ENCODE measurements around the gene RCOR1. TPM values are rescaled to one million over a fixed set of nuclear protein-coding genes. Genes with fewer than 3 reads are reported as not detected.

RCOR1 gene
- total and polyA plus RNA-seq, 2 donors (not counting 1 experiment from before 2014, with no cell fraction given) = 8.7 to 37.1 TPM

GRCh38 chr14:102733326-102733725 is 140.9 kb downstream of the RCOR1 start:
- H3K4me2 ChIP-seq (replicated peaks; ENCODE audit: low read depth, low read length, poor library complexity, severe bottlenecking) = no peak overlapping the region
- no peaks in the 10 kb centered on the region for H3K9me3 Mint-ChIP-seq (ENCODE audit: insufficient read depth)
- H3K27me3 ChIP-seq (replicated peaks in 1 of 4; ENCODE audit: control extremely low read depth in 1 of 4, control insufficient read depth in 3 of 4, insufficient read depth in 4 of 4, low read length in 3 of 4) = no peaks in the 10 kb centered on the region
- no peaks in the 10 kb centered on the region for H3K4me1 Mint-ChIP-seq
- H3K9me3 ChIP-seq (ENCODE audit: control extremely low read depth in 1 of 3, control insufficient read depth in 2 of 3, insufficient read depth in 1 of 3, low read length in 2 of 3) = no peaks in the 10 kb centered on the region
- no peak overlapping the region for H2AFZ ChIP-seq (ENCODE audit: insufficient read depth, low read depth, low read length, poor library complexity, severe bottlenecking)
- no peaks in the 10 kb centered on the region for H3K27me3 Mint-ChIP-seq
- intact Hi-C loops (cut with micrococcal nuclease) = no loop called here
- peaks cover 0 to 13% of the 10 kb centered on the region in 2 experiments for H3K36me3 ChIP-seq (replicated peaks in 1 of 2; ENCODE audit: control extremely low read depth in 1 of 2, control insufficient read depth in 1 of 2, extremely low read depth in 1 of 2, insufficient read depth in 2 of 2, low read length in 1 of 2)
- no peak overlapping the region for H3K27ac ChIP-seq (ENCODE audit: low read length in 2 of 2)
- no peak overlapping the region for H3K4me3 Mint-ChIP-seq
- WGBS (ENCODE audit: insufficient coverage) = 82% methylated on average over 7 of the region's 11 CpGs
- H3K9ac ChIP-seq (ENCODE audit: low read length) = no peak overlapping the region
- H3K27ac Mint-ChIP-seq = peak overlapping the region; percentile 63
- no peaks in the 10 kb centered on the region for H4K20me1 ChIP-seq (ENCODE audit: control insufficient read depth, insufficient read depth, low read length, poor library complexity, severe bottlenecking)
- CTCF ChIA-PET = no interaction called here
- TF ChIP-seq EZH2 (IDR thresholded peaks at IDR 0.05; ENCODE audit: borderline replicate concordance, insufficient read depth, low read depth, low read length, poor library complexity, severe bottlenecking) = no peak
- no peak for TF ChIP-seq CTCF (IDR thresholded peaks at IDR 0.05)
- no peaks in the 10 kb centered on the region for H3K79me2 ChIP-seq (ENCODE audit: control insufficient read depth, insufficient read depth, low read length)
- H3K4me1 ChIP-seq (ENCODE audit: control insufficient read depth in 2 of 2, insufficient read depth in 2 of 2, low read length in 2 of 2) = no peaks in the 10 kb centered on the region
- ATAC-seq (ENCODE audit: low read depth) (no peak), DNase-seq (no peak)
- POLR2A ChIA-PET = no interaction called here
- H3K4me3 ChIP-seq (ENCODE audit: control extremely low read depth in 1 of 5, extremely low read depth in 1 of 5, insufficient read depth in 1 of 5, low read depth in 2 of 5, low read length in 4 of 5) = no peak overlapping the region

- Mint-ChIP-seq H3K4me1 (no peaks in the 10 kb centered on the region), H3K27ac (no peak overlapping the region)
- POLR2A ChIA-PET = no interaction called here
Measured at GRCh38 chr14:102734436-102734835, 142.0 kb downstream of the RCOR1 start.

More at GRCh38 chr14:102734436-102734835, 142.0 kb downstream of the RCOR1 start:
- Histone ChIP-seq H2AFZ (ENCODE audit: insufficient read depth, low read depth, low read length, poor library complexity, severe bottlenecking) (no peak overlapping the region), H3K27me3 (replicated peaks in 1 of 4; ENCODE audit: control extremely low read depth in 1 of 4, control insufficient read depth in 3 of 4, insufficient read depth in 4 of 4, low read length in 3 of 4) (no peaks in the 10 kb centered on the region), H3K9me3 (ENCODE audit: control extremely low read depth in 1 of 3, control insufficient read depth in 2 of 3, insufficient read depth in 1 of 3, low read length in 2 of 3) (no peaks in the 10 kb centered on the region), H3K4me2 (replicated peaks; ENCODE audit: low read depth, low read length, poor library complexity, severe bottlenecking) (no peak overlapping the region), H3K79me2 (ENCODE audit: control insufficient read depth, insufficient read depth, low read length) (no peaks in the 10 kb centered on the region), H4K20me1 (ENCODE audit: control insufficient read depth, insufficient read depth, low read length, poor library complexity, severe bottlenecking) (no peaks in the 10 kb centered on the region), H3K9ac (ENCODE audit: low read length) (no peak overlapping the region), H3K4me3 (ENCODE audit: control extremely low read depth in 1 of 5, extremely low read depth in 1 of 5, insufficient read depth in 1 of 5, low read depth in 2 of 5, low read length in 4 of 5) (no peak overlapping the region), H3K36me3 (replicated peaks in 1 of 2; ENCODE audit: control extremely low read depth in 1 of 2, control insufficient read depth in 1 of 2, extremely low read depth in 1 of 2, insufficient read depth in 2 of 2, low read length in 1 of 2) (peaks cover 0 to 9% of the 10 kb centered on the region in 2 experiments), H3K27ac (ENCODE audit: low read length in 2 of 2) (no peak overlapping the region), H3K4me1 (ENCODE audit: control insufficient read depth in 2 of 2, insufficient read depth in 2 of 2, low read length in 2 of 2) (no peaks in the 10 kb centered on the region)
- intact Hi-C loops (cut with micrococcal nuclease) = no loop called here
- no peak for DNase-seq
- 99% methylated on average over 12 of the region's 12 CpGs for WGBS (ENCODE audit: insufficient coverage)
- CTCF ChIA-PET = interaction anchor here (0.6 kb wide), 1 partner anchor 40 kb away, joined by 4 read pairs; no protein-coding TSS in a partner anchor
- TF ChIP-seq CTCF (IDR thresholded peaks at IDR 0.05) = no peak
- TF ChIP-seq EZH2 (IDR thresholded peaks at IDR 0.05; ENCODE audit: borderline replicate concordance, insufficient read depth, low read depth, low read length, poor library complexity, severe bottlenecking) = no peak
- Mint-ChIP-seq H3K27me3 (no peaks in the 10 kb centered on the region), H3K4me3 (no peak overlapping the region), H3K9me3 (ENCODE audit: insufficient read depth) (no peaks in the 10 kb centered on the region)
- ATAC-seq (ENCODE audit: low read depth) = no peak

Data from B cell (primary cell).